ENCODE measurements around the gene CFAP251.

GRCh38 chr12:122022393-122023338, 104.3 kb downstream of the CFAP251 start:
- TF ChIP-seq POLR2A (IDR thresholded peaks at IDR 0.05; ENCODE audit: low read depth, low read length) (no peak; the same call in none of the 2 replicates), ZNF592 (IDR thresholded peaks at IDR 0.05) (no peak), CTCF (IDR thresholded peaks at IDR 0.05 in 2 of 3, conservative IDR thresholded peaks at IDR 0.05 in 1 of 3; ENCODE audit: control insufficient read depth in 2 of 3, extremely low read depth in 1 of 3, insufficient read depth in 1 of 3, low read depth in 3 of 3, low read length in 3 of 3) (no peak), CBFB (IDR thresholded peaks at IDR 0.05; ENCODE audit: low read depth) (no peak), ZNF274 (IDR thresholded peaks at IDR 0.05; ENCODE audit: insufficient read depth, insufficient read length) (no peak), MYC (IDR thresholded peaks at IDR 0.05; ENCODE audit: insufficient read depth, insufficient read length, insufficient replicate concordance, low read length, severe bottlenecking) (no peak), SMARCA5 (IDR thresholded peaks at IDR 0.05) (no peak)

Data from GM12878 (cell line).